ENCODE data around the gene MYO1B. TPM values are rescaled to one million over a fixed set of nuclear protein-coding genes. Genes with fewer than 3 reads are reported as not detected.

MYO1B gene
- total RNA-seq, 1 experiment from 2014 or later: 37.8 TPM

DNA sequence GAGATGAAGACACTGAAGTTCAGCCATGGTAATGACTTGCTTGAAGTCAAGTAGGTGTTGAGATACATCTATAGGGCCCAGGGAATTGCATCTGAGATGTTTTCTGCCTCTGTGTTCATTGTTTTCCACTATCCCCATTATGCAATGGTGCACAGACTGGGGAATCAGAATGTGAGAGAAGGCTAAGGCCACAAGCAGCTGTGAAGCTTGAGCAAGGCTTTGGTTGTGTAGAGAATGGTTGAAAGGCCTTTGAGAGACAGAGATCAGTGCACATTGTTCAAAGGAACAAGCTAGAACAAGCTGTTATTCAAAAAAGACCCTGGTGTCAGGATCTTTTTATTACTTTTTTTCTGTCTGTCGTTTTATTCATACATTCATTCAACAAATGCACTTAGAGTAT lies 82.3 kb downstream of the MYO1B start:
- DNase-seq (ENCODE audit: low spot score): no peak
- TF ChIP-seq, protein P1, sequence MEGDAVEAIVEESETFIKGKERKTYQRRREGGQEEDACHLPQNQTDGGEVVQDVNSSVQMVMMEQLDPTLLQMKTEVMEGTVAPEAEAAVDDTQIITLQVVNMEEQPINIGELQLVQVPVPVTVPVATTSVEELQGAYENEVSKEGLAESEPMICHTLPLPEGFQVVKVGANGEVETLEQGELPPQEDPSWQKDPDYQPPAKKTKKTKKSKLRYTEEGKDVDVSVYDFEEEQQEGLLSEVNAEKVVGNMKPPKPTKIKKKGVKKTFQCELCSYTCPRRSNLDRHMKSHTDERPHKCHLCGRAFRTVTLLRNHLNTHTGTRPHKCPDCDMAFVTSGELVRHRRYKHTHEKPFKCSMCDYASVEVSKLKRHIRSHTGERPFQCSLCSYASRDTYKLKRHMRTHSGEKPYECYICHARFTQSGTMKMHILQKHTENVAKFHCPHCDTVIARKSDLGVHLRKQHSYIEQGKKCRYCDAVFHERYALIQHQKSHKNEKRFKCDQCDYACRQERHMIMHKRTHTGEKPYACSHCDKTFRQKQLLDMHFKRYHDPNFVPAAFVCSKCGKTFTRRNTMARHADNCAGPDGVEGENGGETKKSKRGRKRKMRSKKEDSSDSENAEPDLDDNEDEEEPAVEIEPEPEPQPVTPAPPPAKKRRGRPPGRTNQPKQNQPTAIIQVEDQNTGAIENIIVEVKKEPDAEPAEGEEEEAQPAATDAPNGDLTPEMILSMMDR (conservative IDR thresholded peaks at IDR 0.05; ENCODE audit: low read depth, low read length): no peak
- no peak for TF ChIP-seq EZH2 (IDR thresholded peaks at IDR 0.05; ENCODE audit: borderline replicate concordance, low read depth, low read length, poor library complexity, severe bottlenecking)
- peaks cover 8% of the 10 kb centered on the region for H3K4me1 ChIP-seq (ENCODE audit: insufficient read depth, low read length, poor library complexity, severe bottlenecking)
- H3K36me3 ChIP-seq (ENCODE audit: insufficient read depth, low read length, poor library complexity, severe bottlenecking): no peaks in the 10 kb centered on the region
- no peak overlapping the region for H3K4me3 ChIP-seq (ENCODE audit: low read depth, low read length, poor library complexity, severe bottlenecking)
- H3K27ac ChIP-seq (ENCODE audit: low read depth, low read length, poor library complexity, severe bottlenecking): no peak overlapping the region
- H3K9me3 ChIP-seq (ENCODE audit: low read depth, low read length, poor library complexity, severe bottlenecking): peaks cover 13% of the 10 kb centered on the region
- BruUV-seq (replicated peaks): no TSS peak
- CTCF ChIA-PET: no interaction called here
- intact Hi-C loops (cut with micrococcal nuclease; ENCODE audit: unreplicated experiment): no loop called here
- POLR2A ChIA-PET (ENCODE audit: low non-redundant PET): no interaction called here
- H3K27me3 ChIP-seq (replicated peaks; ENCODE audit: insufficient read depth, low read depth, low read length, poor library complexity): no peaks in the 10 kb centered on the region

DNA sequence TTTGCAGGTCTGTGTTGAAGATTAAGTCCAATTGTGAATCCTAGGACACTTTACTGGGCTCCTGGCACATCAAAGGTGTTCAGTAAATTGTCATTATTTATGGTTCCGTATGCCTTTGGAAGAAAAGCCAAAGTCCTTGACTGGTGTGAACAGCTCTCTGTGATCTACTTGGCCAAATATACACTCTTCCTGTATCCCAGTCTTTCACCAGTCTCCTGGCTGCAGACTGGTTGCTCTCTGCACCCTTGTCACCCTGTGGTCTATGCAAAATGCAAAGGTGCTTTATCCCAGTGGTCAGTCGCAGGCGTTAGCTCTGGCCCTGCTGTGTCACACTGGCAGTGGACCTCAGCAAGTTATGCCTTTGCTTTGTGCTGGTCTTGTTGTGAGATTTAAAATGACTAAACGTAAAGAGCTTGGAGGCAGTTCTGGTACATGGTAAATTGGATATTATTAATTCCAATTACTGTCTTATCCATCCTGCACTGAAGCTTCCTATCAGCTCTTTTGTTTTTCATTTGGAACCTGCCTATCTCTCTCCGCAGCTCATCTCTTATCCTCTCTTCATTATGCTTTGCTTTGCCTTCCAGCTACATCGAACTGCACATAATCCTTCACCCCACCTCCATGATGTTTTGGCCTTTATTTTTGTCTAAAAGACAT lies 83.1 kb downstream of the MYO1B start:
- intact Hi-C loops (cut with micrococcal nuclease; ENCODE audit: unreplicated experiment): no loop called here
- Histone ChIP-seq H3K36me3 (ENCODE audit: insufficient read depth, low read length, poor library complexity, severe bottlenecking) (no peaks in the 10 kb centered on the region), H3K27me3 (replicated peaks; ENCODE audit: insufficient read depth, low read depth, low read length, poor library complexity) (no peaks in the 10 kb centered on the region), H3K9me3 (ENCODE audit: low read depth, low read length, poor library complexity, severe bottlenecking) (peaks cover 12% of the 10 kb centered on the region), H3K27ac (ENCODE audit: low read depth, low read length, poor library complexity, severe bottlenecking) (no peak overlapping the region), H3K4me1 (ENCODE audit: insufficient read depth, low read length, poor library complexity, severe bottlenecking) (no peaks in the 10 kb centered on the region), H3K4me3 (ENCODE audit: low read depth, low read length, poor library complexity, severe bottlenecking) (no peak overlapping the region)
- TF ChIP-seq EZH2 (IDR thresholded peaks at IDR 0.05; ENCODE audit: borderline replicate concordance, low read depth, low read length, poor library complexity, severe bottlenecking): no peak
- TF ChIP-seq, protein P1 (conservative IDR thresholded peaks at IDR 0.05; ENCODE audit: low read depth, low read length): no peak
- ChIA-PET POLR2A (ENCODE audit: low non-redundant PET) (no interaction called here), CTCF (no interaction called here)
- BruUV-seq (replicated peaks): no TSS peak
- DNase-seq (ENCODE audit: low spot score): no peak

DNA sequence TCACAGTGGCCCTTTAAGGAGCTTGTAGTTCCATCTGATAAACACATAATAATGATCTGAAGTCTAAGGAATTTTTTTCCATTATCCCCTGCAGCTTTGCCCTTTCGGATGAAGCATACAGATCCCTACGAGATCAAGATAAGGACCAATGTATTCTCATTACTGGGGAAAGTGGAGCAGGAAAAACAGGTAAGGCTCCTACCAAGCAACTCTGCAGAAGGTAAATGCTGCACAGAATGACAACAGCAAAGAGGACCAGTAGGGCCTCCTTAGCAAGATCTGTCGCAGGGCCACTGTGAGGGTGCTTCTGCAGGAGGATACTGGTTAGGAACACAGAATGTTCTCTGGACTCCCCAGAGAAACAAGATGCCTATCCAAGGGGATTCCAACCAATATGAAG lies 84.6 kb downstream of the MYO1B start:
- intact Hi-C loops (cut with micrococcal nuclease; ENCODE audit: unreplicated experiment): no loop called here
- CTCF ChIA-PET: no interaction called here

More for the DNA sequence above, 84.6 kb downstream of the MYO1B start:
- Histone ChIP-seq H3K27ac (ENCODE audit: low read depth, low read length, poor library complexity, severe bottlenecking) (no peak overlapping the region), H3K4me1 (ENCODE audit: insufficient read depth, low read length, poor library complexity, severe bottlenecking) (no peaks in the 10 kb centered on the region), H3K4me3 (ENCODE audit: low read depth, low read length, poor library complexity, severe bottlenecking) (no peak overlapping the region), H3K9me3 (ENCODE audit: low read depth, low read length, poor library complexity, severe bottlenecking) (no peaks in the 10 kb centered on the region), H3K27me3 (replicated peaks; ENCODE audit: insufficient read depth, low read depth, low read length, poor library complexity) (no peaks in the 10 kb centered on the region), H3K36me3 (ENCODE audit: insufficient read depth, low read length, poor library complexity, severe bottlenecking) (no peaks in the 10 kb centered on the region)
- no TSS peak for BruUV-seq (replicated peaks)
- DNase-seq (ENCODE audit: low spot score): no peak
- POLR2A ChIA-PET (ENCODE audit: low non-redundant PET): no interaction called here
- no peak for TF ChIP-seq EZH2 (IDR thresholded peaks at IDR 0.05; ENCODE audit: borderline replicate concordance, low read depth, low read length, poor library complexity, severe bottlenecking)
- TF ChIP-seq, protein P1 (conservative IDR thresholded peaks at IDR 0.05; ENCODE audit: low read depth, low read length): no peak

Data from A673 (cell line).